Pancreas (tissue), 10 donors: ENCODE results near the gene LRRC8D. TPM values are rescaled to one million over a fixed set of nuclear protein-coding genes. Genes with fewer than 3 reads are reported as not detected.

Experiments used
- ATAC-seq, 4 donors: fragments of 200-7000 bp; cut with Tn5 transposase; one replicate each; pipeline versions ENCODE4 v1.8.0 to v1.9.1; 2020; ENCODE audit warnings: mild to moderate bottlenecking in 4 of 4, moderate library complexity in 4 of 4
- DNase-seq, 6 donors: peaks; one replicate each; pipeline ENCODE4 v3.0.0-alpha.2; 2020
- FAIRE-seq: peaks from 2 replicates; lab custom pipeline; 2012; peaks lifted over from hg19 to GRCh38; lab: Jason Lieb, UNC
- H3K27ac ChIP-seq, 4 donors: fragments of 200-600 bp; sonication (generic); 1 replicate in 3 of 4; 2 replicates in 1 of 4; pipeline versions ENCODE4 v1.5.0 to v1.8.0; 2020
- H3K27me3 ChIP-seq, 4 donors: fragments of 200-600 bp; one replicate each; pipeline ENCODE4 v1.8.0; 2021
- H3K36me3 ChIP-seq, 3 donors: fragments of 200-600 bp; sonication (generic) in 1 of 3; one replicate each; pipeline versions ENCODE4 v1.5.0 to v1.8.0; 2020 to 2021
- H3K4me1 ChIP-seq, 3 donors: fragments of 200-600 bp; one replicate each; pipeline ENCODE4 v1.8.0; 2021
- H3K4me3 ChIP-seq, 4 donors: fragments of 200-600 bp; sonication (generic) in 2 of 4; one replicate each; pipeline versions ENCODE4 v1.5.0 to v1.8.0; 2020 to 2021
- H3K9me3 ChIP-seq, 4 donors: fragments of 200-600 bp; one replicate each; pipeline ENCODE4 v1.8.0; 2021
- CTCF ChIP-seq, 4 donors: fragments of 200-600 bp; sonication (generic) in 3 of 4; IDR thresholded peaks; one replicate each; pipeline versions ENCODE4 v1.5.0 to v1.8.0; 2021; ENCODE audit warnings: antibody characterized with exemption in 4 of 4
- WGBS, 2 donors: extraction: QIAGEN DNeasy Blood & Tissue Kit; methylation state at CpG; one replicate each; pipeline ENCODE4 v1.1.7; 2013; 5-methylcytosine and 5-hydroxymethylcytosine counted together
- intact Hi-C, 3 donors: fragments of 100-400 bp; cut with DNase I; formaldehyde crosslinking; loops; one replicate each; pipeline versions ENCODE4 v1.11.1 to v1.14.2; 2022
- polyA plus RNA-seq, 2 donors: library from polyadenylated mRNA; stranded (reverse); fragments of 200-250 nt; gene quantifications; one replicate each; pipeline ENCODE4 v1.2.3, GENCODE V29; 2013
- total RNA-seq, 6 donors: library from RNA; stranded (reverse); fragmentation: NEBNext Ultra II Directional in 4 of 6; extraction: Animal tissue kit (Norgen Biotek cat#: 25700) in 4 of 6; gene quantifications; one replicate each; pipeline versions ENCODE4 v1.2.1 to v1.2.4, GENCODE V29; 2021 to 2023
- donor health status: healthy with polysubstance abuse.
- donor health status: DM: no; HTN: no; CAD: no; lungs with moderate emphysema.
- donor health status: DM: no; HTN: no; CAD: no.
- donor health status: control.
- donor health status: control.
- donor health status: Bipolar disorder and iron deficiency.
- donor health status: DM: yes; HTN: yes; CAD: no.
- donor health status: DM: no; HTN: no; CAD: no.
- donor health status: DM: no; HTN: no; CAD: no.
- donor health status: DM: yes; HTN: yes; CAD: no.

The LRRC8D gene
- total and polyA plus RNA-seq, 8 donors, result 3.8 to 27.1 (median 10.4) TPM

DNA sequence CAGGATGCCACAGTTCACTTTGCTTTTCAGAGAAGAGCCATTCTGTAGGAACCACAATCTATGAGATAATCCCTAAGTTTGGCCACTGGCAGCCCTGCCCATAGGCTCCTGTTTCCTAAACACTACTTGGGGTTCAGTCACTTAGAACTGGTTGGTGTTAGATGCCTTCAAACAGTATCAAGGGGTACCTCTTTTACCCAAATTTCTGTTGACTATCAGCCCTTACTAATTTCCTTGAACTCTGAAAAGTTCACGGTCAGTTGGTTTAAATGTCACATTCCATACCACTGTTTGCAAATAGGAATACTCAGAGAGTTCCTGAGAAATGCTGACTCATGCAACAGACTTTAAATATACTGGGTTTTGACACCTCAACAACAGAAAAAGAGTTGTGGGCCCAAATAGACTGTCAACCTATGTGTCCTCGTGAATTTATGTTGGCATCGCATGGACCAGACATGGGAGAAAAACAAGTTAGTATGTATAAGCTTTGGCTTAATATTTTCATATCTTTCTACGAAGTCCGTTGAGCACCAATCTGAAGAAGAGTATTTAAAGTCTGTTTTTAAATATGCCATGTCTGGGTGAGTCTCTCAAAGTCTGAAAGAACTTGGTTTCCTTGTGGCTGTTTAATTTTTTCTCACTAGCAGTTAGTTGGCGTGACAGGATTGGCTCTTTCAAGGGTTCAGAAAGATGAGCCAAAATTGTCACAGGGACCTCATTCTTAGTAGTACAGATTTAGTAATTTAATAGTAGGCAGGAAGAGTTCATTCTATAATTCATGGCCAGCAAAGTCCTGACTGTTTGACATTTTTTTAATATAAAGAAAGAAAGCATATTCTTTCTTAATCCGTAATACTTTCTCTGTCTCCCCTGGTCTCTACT is 117.6 kb downstream of the LRRC8D start:
- no peaks in the 10 kb centered on the region for H3K27me3 ChIP-seq
- intact Hi-C loops, result no loop called here
- FAIRE-seq (no peak), ATAC-seq (no peak), DNase-seq (no peak)
- WGBS, 2 donors, result 94 to 96% methylated on average over 7 of the region's 7 CpGs
- no peak overlapping the region for H3K27ac ChIP-seq
- peaks cover 0 to 1% (median 0%) of the 10 kb centered on the region in 3 donors for H3K36me3 ChIP-seq
- no peak for TF ChIP-seq CTCF (IDR thresholded peaks at IDR 0.05)
- H3K4me1 ChIP-seq, result no peaks in the 10 kb centered on the region
- no peaks in the 10 kb centered on the region for H3K9me3 ChIP-seq
- no peak overlapping the region for H3K4me3 ChIP-seq

DNA sequence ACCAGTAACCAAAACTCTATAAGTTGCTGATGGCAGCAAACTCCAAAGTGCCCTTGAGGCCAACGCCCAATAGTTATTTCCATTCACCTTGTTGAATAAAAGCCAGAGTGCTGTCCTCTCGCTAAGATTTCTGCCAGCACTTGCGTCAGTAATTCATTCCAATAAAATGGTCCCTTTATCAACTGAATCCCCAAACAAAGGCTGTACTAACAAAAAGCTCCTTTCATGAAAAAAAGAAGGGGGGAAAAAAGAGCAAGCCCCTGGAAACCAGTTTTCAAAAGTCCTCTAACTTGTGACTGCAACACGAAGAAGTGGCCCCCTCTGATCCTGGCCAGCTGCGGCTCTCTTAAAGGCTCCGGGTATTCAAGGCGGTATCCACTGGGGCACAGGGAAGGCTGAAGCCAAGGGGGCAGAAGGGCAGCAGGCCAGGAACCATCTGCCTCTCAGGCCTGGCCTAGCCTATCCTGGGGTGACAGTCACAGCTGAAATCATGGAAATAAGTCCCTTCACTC is 118.3 kb downstream of the LRRC8D start:
- H3K36me3 ChIP-seq, result no peaks in the 10 kb centered on the region
- 58 to 70% methylated on average over 7 of the region's 7 CpGs for WGBS, 2 donors
- no peak overlapping the region for H3K4me3 ChIP-seq
- no peaks in the 10 kb centered on the region for H3K4me1 ChIP-seq
- H3K9me3 ChIP-seq, result no peaks in the 10 kb centered on the region
- FAIRE-seq, result no peak
- H3K27me3 ChIP-seq, result no peaks in the 10 kb centered on the region
- TF ChIP-seq CTCF (IDR thresholded peaks at IDR 0.05), result no peak
- no peak for DNase-seq
- H3K27ac ChIP-seq, result no peak overlapping the region
- peak in 1 of 4 donors; percentile 26 for ATAC-seq
- intact Hi-C loops, result no loop called here

DNA sequence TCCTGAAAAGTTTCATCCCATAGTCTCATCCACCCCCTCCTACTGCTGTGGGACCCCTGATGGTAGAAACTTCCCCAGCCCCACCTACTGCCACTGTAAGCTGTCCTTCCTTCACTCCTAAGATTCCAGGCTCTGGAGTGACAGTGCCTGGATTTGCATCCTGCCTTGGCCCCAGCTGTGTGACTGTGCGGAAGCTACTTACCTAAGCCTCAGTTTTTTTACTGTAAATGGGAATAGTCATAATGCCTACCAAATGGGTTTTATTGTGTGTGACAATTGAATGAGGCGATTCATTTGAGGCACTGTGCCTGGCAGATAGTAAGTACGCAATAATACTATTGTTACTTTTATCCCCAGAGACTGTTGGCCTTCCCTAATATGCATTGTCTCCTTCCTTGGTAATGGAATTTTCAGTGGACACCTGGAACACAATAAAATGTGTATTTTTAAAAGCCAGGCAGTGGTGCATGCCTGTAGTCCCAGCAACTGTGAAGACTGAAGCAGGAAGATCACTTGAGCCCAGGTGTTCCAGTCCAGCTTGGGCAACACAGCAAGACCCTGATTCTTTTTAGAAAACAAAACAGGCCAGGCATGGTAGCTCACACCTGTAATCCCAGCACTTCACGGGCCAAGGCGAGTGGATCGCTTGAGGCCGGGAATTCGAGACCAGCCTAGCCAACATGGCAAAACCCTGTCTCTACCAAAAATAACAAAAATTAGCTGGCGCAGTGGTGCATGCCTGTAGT is 119.0 kb downstream of the LRRC8D start:
- DNase-seq, result no peak
- intact Hi-C loops, result no loop called here
- Histone ChIP-seq H3K4me1 (no peaks in the 10 kb centered on the region), H3K9me3 (no peaks in the 10 kb centered on the region), H3K36me3 (no peaks in the 10 kb centered on the region), H3K27ac (no peak overlapping the region), H3K4me3 (no peak overlapping the region), H3K27me3 (no peaks in the 10 kb centered on the region)
- ATAC-seq, result no peak
- no peak for FAIRE-seq
- WGBS, 2 donors, result 96% methylated on average over 9 of the region's 9 CpGs
- no peak for TF ChIP-seq CTCF (IDR thresholded peaks at IDR 0.05)

GRCh38 chr1:89941110-89941766 is 120.4 kb downstream of the LRRC8D start:
- intact Hi-C loops, result no loop called here
- no peak for DNase-seq
- no peak overlapping the region for H3K27ac ChIP-seq
- no peaks in the 10 kb centered on the region for H3K27me3 ChIP-seq
- 90 to 91% methylated on average over 6 of the region's 6 CpGs for WGBS, 2 donors
- no peak for TF ChIP-seq CTCF (IDR thresholded peaks at IDR 0.05)
- no peak for FAIRE-seq
- H3K9me3 ChIP-seq, result no peaks in the 10 kb centered on the region
- no peak for ATAC-seq
- no peaks in the 10 kb centered on the region for H3K36me3 ChIP-seq
- no peak overlapping the region for H3K4me3 ChIP-seq
- no peaks in the 10 kb centered on the region for H3K4me1 ChIP-seq
